ENCODE measurements around the gene S1PR1. TPM values are rescaled to one million over a fixed set of nuclear protein-coding genes. Genes with fewer than 3 reads are reported as not detected.

Gene S1PR1
- total RNA-seq = 146 and 164 TPM in 2 replicates

DNA sequence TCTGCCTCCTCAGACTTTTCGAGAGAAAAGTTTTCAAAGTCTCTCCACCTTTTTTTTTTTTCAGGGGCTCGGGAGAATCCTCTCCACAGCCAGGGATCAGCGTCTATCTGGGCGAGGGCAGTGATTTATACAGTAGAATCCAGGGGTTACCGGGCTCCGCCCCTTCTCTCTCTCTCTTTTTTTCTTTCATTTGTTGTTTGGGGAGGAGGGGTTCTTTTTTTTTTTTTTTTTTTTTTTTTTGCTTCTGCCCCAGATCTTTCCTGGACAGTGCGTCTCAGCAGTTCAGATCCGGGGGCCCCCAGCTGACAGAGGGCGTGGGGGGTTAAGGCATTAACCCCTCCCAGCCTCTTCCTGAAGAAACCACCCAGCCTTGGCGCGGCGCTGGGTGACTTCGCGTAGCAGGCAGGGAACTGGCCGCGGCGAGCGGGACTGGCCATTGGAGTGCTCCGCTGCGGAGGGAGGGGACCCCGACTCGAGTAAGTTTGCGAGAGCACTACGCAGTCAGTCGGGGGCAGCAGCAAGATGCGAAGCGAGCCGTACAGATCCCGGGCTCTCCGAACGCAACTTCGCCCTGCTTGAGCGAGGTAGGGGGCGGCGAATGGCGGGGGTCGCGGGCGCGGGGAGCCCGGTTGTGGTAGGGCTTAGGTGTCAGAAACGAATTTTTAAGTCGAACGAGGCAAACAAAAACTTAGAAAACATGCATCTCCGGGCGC lies at the start of gene S1PR1:
S1PR1 (plus strand) TSS at position 504 of the 713 bp plus-strand sequence. CDS start 1,966 bp downstream, outside the sequence.

Other genes starting within 250 kb of the S1PR1 start
- gene DPH5, start 211.2 kb upstream of the S1PR1 start, total RNA-seq = 20.6 and 33.4 TPM in 2 replicates

Data from endothelial cell of coronary artery (primary cell).